Measurements from ENCODE around the gene RTL10.
"Not testable (repeated sequence)": the region's sequence is repeated elsewhere in the genome, so short reads cannot be mapped to it uniquely, and the experiment has no call there.

The RTL10 gene

GRCh38 chr22:19889951-19890350, 35.3 kb upstream of the RTL10 start:
- no peak for DNase-seq (ENCODE audit: low read depth)

- DNase-seq (ENCODE audit: low read depth): no peak
Measured at GRCh38 chr22:19888131-19888746, 33.6 kb upstream of the RTL10 start.

GRCh38 chr22:19887256-19887985, 32.7 kb upstream of the RTL10 start:
- DNase-seq (ENCODE audit: low read depth): no peak

- DNase-seq (ENCODE audit: low read depth): no peak
Measured at GRCh38 chr22:19886605-19887255, 32.1 kb upstream of the RTL10 start.

DNA sequence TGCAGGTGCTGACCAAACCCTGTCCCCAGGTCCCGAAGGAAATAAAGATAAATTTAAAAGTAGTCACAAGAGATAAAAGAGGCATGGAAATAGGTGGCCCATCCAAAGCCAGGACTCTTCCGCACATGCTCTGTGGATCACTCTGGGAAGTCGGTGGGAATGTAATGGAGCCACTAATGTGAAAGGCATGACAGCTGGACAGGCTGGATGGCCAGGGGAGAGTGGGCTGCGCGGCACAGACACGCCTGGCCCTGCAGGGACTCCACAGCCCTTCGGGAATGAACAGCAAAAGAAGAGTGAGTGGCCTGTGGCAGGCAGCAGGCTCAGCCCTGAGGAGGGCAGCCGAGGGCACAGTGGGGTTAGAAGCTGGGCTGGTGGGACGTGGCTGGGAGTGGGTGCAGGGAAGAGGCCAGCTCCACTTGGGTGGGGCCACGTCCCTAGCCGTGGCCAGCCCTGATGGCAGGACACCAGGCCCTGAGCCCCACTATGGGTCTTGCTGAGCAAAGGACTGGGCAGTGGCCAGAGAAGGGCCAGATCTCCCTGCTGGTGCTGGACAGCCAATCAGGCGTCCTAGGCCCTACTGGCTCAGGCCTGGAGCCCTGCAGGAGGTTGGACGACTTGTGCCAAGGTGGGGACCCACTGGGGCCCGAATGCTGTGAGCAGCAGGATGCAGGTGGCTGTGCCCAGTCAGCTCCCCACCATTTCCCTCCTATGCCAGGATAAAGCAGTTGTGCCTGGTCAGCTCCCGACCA, 31.3 kb upstream of the RTL10 start:
- no peak for DNase-seq (ENCODE audit: low read depth)

DNA sequence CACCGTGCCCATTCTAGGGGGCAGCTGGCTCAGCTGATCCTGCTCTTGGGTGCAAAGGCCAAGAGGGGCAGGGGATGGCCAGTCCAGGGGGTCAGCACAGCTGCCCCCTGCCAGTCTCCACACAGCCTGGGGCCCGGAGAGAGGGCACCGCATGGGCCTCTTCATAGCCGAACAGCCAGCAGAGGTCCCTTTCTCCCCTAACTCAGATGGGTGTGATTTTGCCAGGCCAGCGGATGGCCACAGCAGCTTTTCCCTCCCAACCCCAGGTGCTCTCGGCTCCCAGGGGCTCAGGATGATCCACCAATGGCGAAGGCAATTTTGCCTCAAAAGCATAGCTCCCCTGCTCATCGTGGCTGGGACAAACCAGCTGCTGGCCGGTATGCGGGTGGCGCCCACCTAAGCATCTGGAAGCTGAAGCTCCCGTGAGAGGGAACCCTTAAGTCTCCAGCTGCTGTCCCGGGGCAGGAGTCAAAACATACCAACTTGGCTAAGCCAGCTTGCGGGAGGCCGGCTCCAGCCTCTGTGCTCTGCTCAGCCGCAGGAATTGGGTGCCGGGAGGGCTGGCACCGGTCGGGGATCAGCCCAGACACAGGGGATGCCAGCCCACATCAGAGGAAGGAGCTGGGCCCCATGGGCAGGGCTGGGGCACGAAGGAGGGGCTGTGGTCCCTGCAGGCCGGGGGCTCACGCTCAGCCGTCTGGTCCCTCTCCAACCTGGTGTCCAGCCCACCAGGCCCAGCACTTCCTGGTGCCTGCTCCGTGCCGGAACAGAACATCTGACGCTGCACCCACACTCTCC, 30.5 kb upstream of the RTL10 start:
- no peak for DNase-seq (ENCODE audit: low read depth)

GRCh38 chr22:19884161-19884953, 29.7 kb upstream of the RTL10 start:
- no peak for DNase-seq (ENCODE audit: low read depth)

- DNase-seq (ENCODE audit: low read depth): not testable (repeated sequence)
Measured at GRCh38 chr22:19883446-19883845, 28.8 kb upstream of the RTL10 start.

GRCh38 chr22:19882446-19883381, 28.0 kb upstream of the RTL10 start:
- no peak for DNase-seq (ENCODE audit: low read depth)

DNA sequence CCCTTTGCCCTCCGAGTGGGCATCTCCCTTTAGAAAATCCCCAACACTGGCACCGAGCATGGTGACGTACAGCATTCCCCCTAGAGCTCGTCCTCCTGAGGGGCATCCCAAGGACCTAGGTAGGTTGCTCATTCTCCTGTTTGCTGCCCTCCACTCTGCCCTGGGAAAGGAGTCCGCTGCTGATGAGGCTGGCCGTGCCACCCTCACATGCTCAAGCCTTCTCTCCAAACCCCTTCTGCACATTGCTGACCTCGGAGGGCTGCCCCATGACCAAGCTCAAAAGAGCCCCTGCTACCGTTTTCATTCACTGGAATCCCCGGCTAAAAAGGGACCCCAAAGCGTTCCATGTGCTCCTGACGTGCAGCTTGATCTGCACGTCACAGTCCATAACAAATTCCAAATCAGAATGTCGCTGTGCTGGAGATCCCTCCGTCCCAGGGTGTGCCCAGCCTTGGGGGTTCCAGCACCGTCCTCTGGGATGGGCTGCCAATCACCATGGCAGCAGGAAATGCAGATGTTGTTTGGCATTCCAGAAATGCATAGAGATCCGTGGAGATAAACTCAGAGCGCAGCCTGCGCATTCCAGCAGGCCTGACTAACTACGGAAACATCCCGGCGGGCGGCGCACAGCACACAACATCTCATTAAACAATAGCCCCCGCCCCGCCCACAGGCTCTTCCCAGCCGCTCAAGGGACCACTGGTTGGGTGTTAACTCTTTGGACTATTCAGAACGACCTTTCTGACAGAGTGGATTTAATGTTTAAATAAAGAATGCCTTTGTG, 26.3 kb upstream of the RTL10 start:
- DNase-seq (ENCODE audit: low read depth): no peak

GRCh38 chr22:19879992-19880785, 25.5 kb upstream of the RTL10 start:
- DNase-seq (ENCODE audit: low read depth): no peak

DNA sequence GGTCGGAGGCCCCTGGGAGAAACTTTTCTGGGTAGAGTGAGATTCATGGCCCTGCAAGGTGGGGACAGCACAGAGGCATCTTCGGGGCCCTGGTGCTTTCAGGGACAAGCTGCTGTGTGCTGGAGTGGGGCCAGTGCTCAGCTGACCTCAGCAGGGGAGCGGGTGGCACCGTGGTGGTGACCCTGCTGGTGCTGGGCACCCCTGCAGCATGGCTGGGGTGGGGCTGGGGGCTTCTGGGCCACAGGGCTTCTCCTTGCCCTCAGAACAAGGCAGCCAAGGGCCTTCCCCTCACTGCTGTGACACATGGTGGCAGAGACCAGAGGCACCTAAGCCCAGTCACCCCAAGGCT, 24.9 kb upstream of the RTL10 start:
- no peak for DNase-seq (ENCODE audit: low read depth)

DNA sequence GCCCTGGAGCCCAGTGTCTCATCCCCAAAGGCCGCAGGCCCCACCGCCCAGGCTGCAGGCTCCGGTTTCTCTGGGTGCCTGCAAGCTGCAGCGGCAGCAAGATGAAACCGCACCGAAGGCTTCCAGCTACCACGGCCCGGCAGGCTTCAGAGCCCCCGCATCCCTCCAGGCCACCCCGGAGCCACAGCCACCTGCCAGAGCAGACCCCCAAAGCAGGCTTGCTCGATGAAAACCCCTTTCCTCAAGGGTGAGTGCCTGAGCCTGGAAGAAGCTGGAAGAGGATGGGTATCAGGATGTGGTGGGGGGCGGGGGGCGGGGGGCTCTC, 24.5 kb upstream of the RTL10 start:
- no peak for DNase-seq (ENCODE audit: low read depth)

GRCh38 chr22:19878461-19879245, 24.0 kb upstream of the RTL10 start:
- DNase-seq (ENCODE audit: low read depth): no peak

GRCh38 chr22:19877626-19878339, 23.1 kb upstream of the RTL10 start:
- no peak for DNase-seq (ENCODE audit: low read depth)

GRCh38 chr22:19876941-19877625, 22.4 kb upstream of the RTL10 start:
- DNase-seq (ENCODE audit: low read depth): no peak

Data from activated gamma-delta T cell treated with anti-CD3 and anti-CD28 coated beads, Interleukin-2, amount 50 U/mL, for 16 hours (primary cell).